ENCODE measurements around the gene APH1A. TPM values are rescaled to one million over a fixed set of nuclear protein-coding genes. Genes with fewer than 3 reads are reported as not detected.
A peak's percentile ranks its signal among the peaks of the same experiment; 100 is the strongest.

The APH1A gene
- total and polyA plus RNA-seq, 2 of the 13 experiments (the other 11 are each of a cell fraction or from before 2014, with no cell fraction given) = 114 to 130 TPM

- TF ChIP-seq ASH2L (IDR thresholded peaks at IDR 0.05; ENCODE audit: insufficient read length, low read depth, low read length) = peak; percentile 66
- peak; percentile 51; the same call in 1 of the 2 replicates for TF ChIP-seq ZZZ3 (CRISPR knock-in tag; IDR thresholded peaks at IDR 0.05; ENCODE audit: borderline replicate concordance)
- peak; percentile 65; the same call in 1 of the 2 replicates for TF ChIP-seq ARNT2 (CRISPR knock-in tag; IDR thresholded peaks at IDR 0.05; ENCODE audit: low read depth)
- TF ChIP-seq ZBTB40 (IDR thresholded peaks at IDR 0.05) = peak; percentile 85
- peak; percentile 40; the same call in 1 of the 2 replicates for TF ChIP-seq ZBTB40 (CRISPR knock-in tag; IDR thresholded peaks at IDR 0.05)
- TF ChIP-seq TGIF2 (CRISPR knock-in tag; IDR thresholded peaks at IDR 0.05) = peak; percentile 76; the same call in 1 of the 2 replicates
- TF ChIP-seq STAG1 (CRISPR knock-in tag; IDR thresholded peaks at IDR 0.05) = no peak
- 0 out of 2 replicates have a peak, but pooled peaks have one; percentile 53 for TF ChIP-seq GZF1 (CRISPR knock-in tag; IDR thresholded peaks at IDR 0.05)
- TF ChIP-seq ZNF546 (CRISPR knock-in tag; conservative IDR thresholded peaks at IDR 0.05) = no peak
- TF ChIP-seq ARNTL (CRISPR knock-in tag; IDR thresholded peaks at IDR 0.05) = no peak; the same call in 1 of the 2 replicates
- TF ChIP-seq GMEB1 (CRISPR knock-in tag; IDR thresholded peaks at IDR 0.05; ENCODE audit: borderline replicate concordance) = peak; percentile 95
- 0 out of 2 replicates have a peak, but pooled peaks have one; percentile 31 for TF ChIP-seq THAP7 (CRISPR knock-in tag; IDR thresholded peaks at IDR 0.05)
- TF ChIP-seq YEATS2 (CRISPR knock-in tag; IDR thresholded peaks at IDR 0.05; ENCODE audit: borderline replicate concordance) = peak; percentile 95
- TF ChIP-seq ZBTB33 (CRISPR knock-in tag; IDR thresholded peaks at IDR 0.05) = peak; percentile 12; the same call in 1 of the 2 replicates
- TF ChIP-seq JUN (CRISPR knock-in tag; IDR thresholded peaks at IDR 0.05) = no peak
Observed at GRCh38 chr1:150293433-150294253, 24.8 kb upstream of the APH1A start, which contains the start of gene MRPS21 (continued).

All from HepG2 (cell line).